A673 (cell line): ENCODE measurements around the gene GPLD1.

ENCODE experiments used
- EZH2 ChIP-seq: fragments of 200-600 bp; sonication (generic); IDR thresholded peaks from 2 replicates; pipeline ENCODE4 v1.6.1; 2017; ENCODE audit warnings: borderline replicate concordance, low read depth, mild to moderate bottlenecking, mixed read lengths, antibody characterized with exemption, low read length; ENCODE audit not compliant: poor library complexity, severe bottlenecking
- TF ChIP-seq, protein P1 (sequence below): fragments of 300-800, 200-600 bp; sonication (generic); conservative IDR thresholded peaks from 2 replicates; pipeline ENCODE4 v1.5.1; 2017; ENCODE audit warnings: low read depth, mild to moderate bottlenecking, antibody characterized with exemption, low read length, moderate library complexity, mixed read lengths

DNA sequence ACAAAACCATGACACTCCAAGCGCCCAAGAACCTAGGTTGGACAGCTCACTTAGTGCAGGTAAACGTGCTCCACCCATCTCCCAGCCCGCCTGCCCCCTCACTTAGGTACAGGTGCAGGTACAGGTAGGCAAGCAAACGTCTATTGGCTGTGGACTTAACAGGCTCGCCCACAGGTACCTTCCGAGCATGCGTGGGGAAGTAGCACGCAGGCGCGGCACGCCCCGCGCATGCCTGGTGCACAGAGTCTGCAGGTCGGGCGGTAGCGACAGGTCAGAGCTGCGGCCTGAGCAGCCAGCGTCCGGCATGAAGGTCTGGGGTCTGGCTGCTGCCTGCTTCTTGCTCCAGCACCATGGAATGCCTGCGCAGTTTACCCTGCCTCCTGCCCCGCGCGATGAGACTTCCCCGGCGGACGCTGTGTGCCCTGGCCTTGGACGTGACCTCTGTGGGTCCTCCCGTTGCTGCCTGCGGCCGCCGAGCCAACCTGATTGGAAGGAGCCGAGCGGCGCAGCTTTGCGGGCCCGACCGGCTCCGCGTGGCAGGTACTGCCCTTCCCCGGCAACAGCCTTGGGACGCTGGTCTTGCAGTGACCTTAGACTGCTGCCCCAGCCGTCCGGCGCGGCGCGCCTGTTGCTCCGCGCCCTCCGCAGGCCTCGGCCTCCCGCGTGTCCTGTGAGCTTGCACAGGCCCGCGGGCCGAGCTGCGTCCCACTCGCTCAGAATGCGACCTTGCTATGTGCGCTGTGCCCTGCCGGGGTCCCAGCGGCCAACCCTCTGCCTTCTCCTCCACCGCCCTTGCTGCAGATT lies 86.5 kb downstream of the GPLD1 start, which contains the start of gene MRS2:
- TF ChIP-seq, protein P1, sequence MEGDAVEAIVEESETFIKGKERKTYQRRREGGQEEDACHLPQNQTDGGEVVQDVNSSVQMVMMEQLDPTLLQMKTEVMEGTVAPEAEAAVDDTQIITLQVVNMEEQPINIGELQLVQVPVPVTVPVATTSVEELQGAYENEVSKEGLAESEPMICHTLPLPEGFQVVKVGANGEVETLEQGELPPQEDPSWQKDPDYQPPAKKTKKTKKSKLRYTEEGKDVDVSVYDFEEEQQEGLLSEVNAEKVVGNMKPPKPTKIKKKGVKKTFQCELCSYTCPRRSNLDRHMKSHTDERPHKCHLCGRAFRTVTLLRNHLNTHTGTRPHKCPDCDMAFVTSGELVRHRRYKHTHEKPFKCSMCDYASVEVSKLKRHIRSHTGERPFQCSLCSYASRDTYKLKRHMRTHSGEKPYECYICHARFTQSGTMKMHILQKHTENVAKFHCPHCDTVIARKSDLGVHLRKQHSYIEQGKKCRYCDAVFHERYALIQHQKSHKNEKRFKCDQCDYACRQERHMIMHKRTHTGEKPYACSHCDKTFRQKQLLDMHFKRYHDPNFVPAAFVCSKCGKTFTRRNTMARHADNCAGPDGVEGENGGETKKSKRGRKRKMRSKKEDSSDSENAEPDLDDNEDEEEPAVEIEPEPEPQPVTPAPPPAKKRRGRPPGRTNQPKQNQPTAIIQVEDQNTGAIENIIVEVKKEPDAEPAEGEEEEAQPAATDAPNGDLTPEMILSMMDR, result no peak
- TF ChIP-seq EZH2, result no peak
